H9 (cell line): Measurements from ENCODE around the gene HIVEP1. TPM values are rescaled to one million over a fixed set of nuclear protein-coding genes. Genes with fewer than 3 reads are reported as not detected.

Source experiments
- DNase-seq: peaks from one replicate; pipeline ENCODE4 v3.0.0-alpha.2; 2017
- H2AFZ ChIP-seq: one replicate; pipeline ENCODE4 v1.6.1; 2013; ENCODE audit warnings: mild to moderate bottlenecking, low read length, control low read depth, moderate library complexity
- H2AK5ac ChIP-seq: 2 replicates; pipeline ENCODE4 v1.6.1; 2013; ENCODE audit warnings: low read length, control low read depth, mixed read lengths; ENCODE audit not compliant: insufficient read length
- H2BK120ac ChIP-seq: one replicate; pipeline ENCODE4 v1.6.1; 2013; ENCODE audit warnings: low read depth, mild to moderate bottlenecking, low read length, control low read depth, inconsistent platforms; ENCODE audit not compliant: poor library complexity, severe bottlenecking
- H2BK12ac ChIP-seq: 2 replicates; pipeline ENCODE4 v1.6.1; 2013; ENCODE audit warnings: low read length, control low read depth, mixed read lengths, low read depth; ENCODE audit not compliant: insufficient read length
- H2BK15ac ChIP-seq: 2 replicates; pipeline ENCODE4 v1.6.1; 2013; ENCODE audit warnings: low read depth, low read length, control low read depth
- H2BK20ac ChIP-seq: one replicate; pipeline ENCODE4 v1.6.1; 2013; ENCODE audit warnings: low read depth, mild to moderate bottlenecking, low read length, control low read depth, inconsistent platforms; ENCODE audit not compliant: poor library complexity, severe bottlenecking
- H2BK5ac ChIP-seq: 2 replicates; pipeline ENCODE4 v1.6.1; 2013; ENCODE audit warnings: low read length, control low read depth, mixed read lengths; ENCODE audit not compliant: insufficient read length
- H3K14ac ChIP-seq: 2 replicates; pipeline ENCODE4 v1.6.1; 2013; ENCODE audit warnings: low read length, control low read depth; ENCODE audit not compliant: insufficient read depth
- H3K18ac ChIP-seq: 2 replicates; pipeline ENCODE4 v1.6.1; 2013; ENCODE audit warnings: low read depth, mild to moderate bottlenecking, mixed read lengths, low read length, control low read depth; ENCODE audit not compliant: insufficient read length
- H3K23ac ChIP-seq: 2 replicates; pipeline ENCODE4 v1.6.1; 2013; ENCODE audit warnings: low read length, control low read depth, mixed read lengths, low read depth; ENCODE audit not compliant: insufficient read length
- H3K23me2 ChIP-seq: 2 replicates; pipeline ENCODE4 v1.6.1; 2013; ENCODE audit warnings: low read depth, mild to moderate bottlenecking, mixed read lengths, low read length, control low read depth; ENCODE audit not compliant: insufficient read length, poor library complexity, severe bottlenecking
- H3K27ac ChIP-seq: 2 replicates; pipeline ENCODE4 v1.5.1; 2013; ENCODE audit warnings: low read length, control low read depth, mixed read lengths, low read depth; ENCODE audit not compliant: insufficient read length
- H3K27me3 ChIP-seq: 2 replicates; pipeline ENCODE4 v1.6.1; 2013; ENCODE audit warnings: low read length, control low read depth, inconsistent platforms; ENCODE audit not compliant: insufficient read depth
- H3K4ac ChIP-seq: 2 replicates; pipeline ENCODE4 v1.6.1; 2013; ENCODE audit warnings: low read depth, mild to moderate bottlenecking, control low read depth, inconsistent platforms, low read length, moderate library complexity
- H3K4me1 ChIP-seq: 2 replicates; pipeline ENCODE4 v1.6.1; 2013; ENCODE audit warnings: low read length, control low read depth, inconsistent platforms; ENCODE audit not compliant: insufficient read depth
- H3K4me2 ChIP-seq: 2 replicates; pipeline ENCODE4 v1.6.1; 2013; ENCODE audit warnings: low read length, control low read depth, mixed read lengths; ENCODE audit not compliant: insufficient read length, insufficient read depth
- H3K56ac ChIP-seq: 2 replicates; pipeline ENCODE4 v1.6.1; 2013; ENCODE audit warnings: low read depth, mild to moderate bottlenecking, mixed read lengths, low read length, control low read depth; ENCODE audit not compliant: insufficient read length
- H3K79me1 ChIP-seq: 2 replicates; pipeline ENCODE4 v1.6.1; 2013; ENCODE audit warnings: low read depth, mild to moderate bottlenecking, moderate library complexity, low read length, control low read depth, inconsistent platforms; ENCODE audit not compliant: insufficient read depth, poor library complexity, severe bottlenecking
- H3K79me2 ChIP-seq: 2 replicates; pipeline ENCODE4 v1.6.1; 2013; ENCODE audit warnings: low read length, control low read depth, inconsistent platforms; ENCODE audit not compliant: insufficient read depth
- H3K9ac ChIP-seq: 2 replicates; pipeline ENCODE4 v1.6.1; 2013; ENCODE audit warnings: low read length, control low read depth, mixed read lengths; ENCODE audit not compliant: insufficient read length; ENCODE audit errors: extremely low read depth
- H3K9me3 ChIP-seq: one replicate; pipeline ENCODE4 v1.6.1; 2013; ENCODE audit warnings: low read depth, low read length, inconsistent platforms; ENCODE audit not compliant: control insufficient read depth
- H3T11ph ChIP-seq: one replicate; pipeline ENCODE4 v1.6.1; 2013; ENCODE audit warnings: mild to moderate bottlenecking, low read length, control low read depth, inconsistent platforms
- H4K20me1 ChIP-seq: one replicate; pipeline ENCODE4 v1.6.1; 2013; ENCODE audit not compliant: control insufficient read depth, insufficient read length, insufficient read depth
- H4K5ac ChIP-seq: 2 replicates; pipeline ENCODE4 v1.6.1; 2013; ENCODE audit warnings: low read depth, mild to moderate bottlenecking, mixed read lengths, low read length, control low read depth; ENCODE audit not compliant: insufficient read length
- H4K8ac ChIP-seq: replicated peaks from 2 replicates; pipeline ENCODE4 v1.6.1; 2013; ENCODE audit warnings: low read length, control low read depth, mixed read lengths, low read depth; ENCODE audit not compliant: insufficient read length
- H4K91ac ChIP-seq: 2 replicates; pipeline ENCODE4 v1.6.1; 2013; ENCODE audit warnings: low read depth, mild to moderate bottlenecking, moderate library complexity, mixed read lengths, low read length, control low read depth; ENCODE audit not compliant: insufficient read length
- H3K27ac Mint-ChIP-seq, 3 experiments: 2 replicates in 2 of 3; 3 replicates in 1 of 3; pipeline ENCODE4 v1.8.0; 2020 to 2021; ENCODE audit warnings: mixed read lengths in 3 of 3, mild to moderate bottlenecking in 1 of 3, moderate library complexity in 1 of 3
- H3K27me3 Mint-ChIP-seq: 2 replicates; pipeline ENCODE4 v1.8.0; 2021; ENCODE audit warnings: low read depth, mild to moderate bottlenecking, moderate library complexity, mixed read lengths
- H3K36me3 Mint-ChIP-seq, 3 experiments: 2 replicates in 2 of 3; 3 replicates in 1 of 3; pipeline ENCODE4 v1.8.0; 2020 to 2021; ENCODE audit warnings: low read depth in 3 of 3, mixed read lengths in 3 of 3; ENCODE audit not compliant: insufficient read depth in 1 of 3
- H3K4me1 Mint-ChIP-seq, 2 experiments: 2 replicates each; pipeline ENCODE4 v1.8.0; 2020; ENCODE audit warnings: mixed read lengths in 2 of 2
- H3K4me3 Mint-ChIP-seq, 2 experiments: 2 replicates in 1 of 2; 3 replicates in 1 of 2; pipeline ENCODE4 v1.8.0; 2020 to 2021; ENCODE audit warnings: mild to moderate bottlenecking in 2 of 2, mixed read lengths in 2 of 2, moderate library complexity in 1 of 2
- H3K9me3 Mint-ChIP-seq, 2 experiments: 2 replicates in 1 of 2; 3 replicates in 1 of 2; pipeline ENCODE4 v1.8.0; 2020; ENCODE audit warnings: mild to moderate bottlenecking in 2 of 2, mixed read lengths in 2 of 2, moderate library complexity in 1 of 2
- CTCF ChIP-seq: fragments of 200-600 bp; sonication (generic); conservative IDR thresholded peaks from 3 replicates; pipeline ENCODE4 v1.8.0; 2021; ENCODE audit warnings: antibody characterized with exemption, mild to moderate bottlenecking
- WGBS: extraction: QIAGEN DNeasy Blood & Tissue Kit; methylation state at CpG from one replicate; pipeline ENCODE4 v1.1.7; 2013; ENCODE audit warnings: missing lambda C conversion rate, low lambda C conversion rate, mixed read lengths; ENCODE audit not compliant: insufficient read length; ENCODE audit errors: extremely low coverage; 5-methylcytosine and 5-hydroxymethylcytosine counted together
- total RNA-seq: library from RNA; stranded (reverse); gene quantifications from 2 replicates; pipeline ENCODE4 v1.2.1, GENCODE V29; 2021

The HIVEP1 gene
- total RNA-seq, 1 experiment from 2014 or later: 44.2 TPM

GRCh38 chr6:12084681-12085080, 72.6 kb downstream of the HIVEP1 start:
- Histone ChIP-seq H3K4ac (no peak overlapping the region), H3K14ac (no peak overlapping the region), H4K20me1 (no peaks in the 10 kb centered on the region), H2BK12ac (no peak overlapping the region), H3K4me1 (peaks cover 3% of the 10 kb centered on the region), H3K79me1 (no peaks in the 10 kb centered on the region), H2BK20ac (no peak overlapping the region), H3T11ph (no peak overlapping the region), H4K5ac (no peak overlapping the region), H2BK15ac (no peak overlapping the region), H3K79me2 (no peaks in the 10 kb centered on the region; the same call in 1 of the 2 replicates), H4K8ac (no peak overlapping the region), H3K23me2 (no peaks in the 10 kb centered on the region), H4K91ac (no peak overlapping the region), H3K18ac (no peak overlapping the region), H3K56ac (no peak overlapping the region), H2BK120ac (no peak overlapping the region), H3K27me3 (no peaks in the 10 kb centered on the region), H3K9me3 (no peaks in the 10 kb centered on the region), H3K9ac (no peak overlapping the region), H2AK5ac (no peak overlapping the region), H2BK5ac (no peak overlapping the region), H3K4me2 (no peak overlapping the region), H3K27ac (no peak overlapping the region), H3K23ac (no peak overlapping the region), H2AFZ (no peak overlapping the region)
- Mint-ChIP-seq H3K4me3 (no peak overlapping the region), H3K36me3 (peaks cover 0 to 4% (median 2%) of the 10 kb centered on the region in 3 experiments; a peak in 3 of 7 replicates), H3K27me3 (no peaks in the 10 kb centered on the region), H3K4me1 (peaks cover 42 to 51% of the 10 kb centered on the region in 2 experiments), H3K9me3 (no peaks in the 10 kb centered on the region), H3K27ac (peak overlapping the region in 1 of 3 experiments; percentile 90; a peak in 2 of 7 replicates)
- no CpG with 5 or more reads among the region's 7 CpGs for WGBS
- TF ChIP-seq CTCF: no peak
- DNase-seq: no peak
